Measurements from ENCODE around the gene NKTR. TPM values are rescaled to one million over a fixed set of nuclear protein-coding genes. Genes with fewer than 3 reads are reported as not detected.

Gene NKTR
- polyA plus RNA-seq, 1 of the 3 experiments (the other 2 are of a cell fraction): 19.2 TPM

DNA sequence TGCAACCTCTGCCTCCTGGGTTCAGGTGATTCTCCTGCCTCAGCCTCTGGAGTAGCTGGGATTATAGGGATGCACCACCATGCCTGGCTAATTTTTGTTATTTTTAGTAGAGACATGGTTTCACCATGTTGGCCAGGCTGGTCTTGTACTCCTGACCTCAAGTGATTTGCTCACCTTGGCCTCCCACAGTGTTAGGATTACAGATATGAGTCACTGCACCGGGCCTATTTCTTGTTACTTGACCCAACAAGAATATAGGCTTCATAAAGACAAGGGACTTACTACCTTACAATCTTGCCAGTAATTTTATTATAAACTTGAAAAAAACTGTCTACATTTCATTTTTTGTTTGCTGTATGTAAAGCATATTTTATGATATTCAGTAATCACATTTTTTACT, 31.7 kb downstream of the NKTR start:
- DNase-seq: no peak
- Histone ChIP-seq H3F3A (replicated peaks; ENCODE audit: insufficient read depth) (peaks cover 12% of the 10 kb centered on the region), H3K27me3 (ENCODE audit: insufficient read depth) (no peaks in the 10 kb centered on the region), H2AFZ (ENCODE audit: low read depth) (no peak overlapping the region), H3K79me2 (ENCODE audit: insufficient read depth) (peaks cover 19% of the 10 kb centered on the region; the same call in 1 of the 2 replicates), H3K9me2 (no peaks in the 10 kb centered on the region), H3K9me3 (no peaks in the 10 kb centered on the region), H3K4me3 (ENCODE audit: low read depth in 2 of 2, low read length in 1 of 2) (no peak overlapping the region), H3K9ac (no peak overlapping the region), H3K4me1 (ENCODE audit: control insufficient read depth in 1 of 2, insufficient read depth in 2 of 2, low read depth in 1 of 2, low read length in 1 of 2) (no peaks in the 10 kb centered on the region), H3K4me2 (no peak overlapping the region), H3K36me3 (replicated peaks in 1 of 2; ENCODE audit: control insufficient read depth in 1 of 2, insufficient read depth in 2 of 2, low read length in 1 of 2) (peaks cover 90 to 93% of the 10 kb centered on the region in 2 experiments), H4K20me1 (ENCODE audit: insufficient read depth) (no peaks in the 10 kb centered on the region), H3K27ac (ENCODE audit: low read depth in 2 of 2, low read length in 1 of 2) (no peak overlapping the region)
- ChIA-PET POLR2A (no interaction called here), CTCF (no interaction called here)
- WGBS (ENCODE audit: low lambda C conversion rate): 79% methylated on average over 1 of the region's 1 CpG
- no peak for TF ChIP-seq MXI1 (IDR thresholded peaks at IDR 0.05; ENCODE audit: low read depth, low read length)
- no peak for TF ChIP-seq RCOR1 (IDR thresholded peaks at IDR 0.05; ENCODE audit: low read length)
- TF ChIP-seq SMC3 (IDR thresholded peaks at IDR 0.05; ENCODE audit: low read depth, low read length): no peak
- TF ChIP-seq FOSL2 (IDR thresholded peaks at IDR 0.05; ENCODE audit: borderline replicate concordance, low read depth): no peak
- no peak for TF ChIP-seq YY1 (IDR thresholded peaks at IDR 0.05; ENCODE audit: low read depth)
- no peak for TF ChIP-seq NFIC (IDR thresholded peaks at IDR 0.05; ENCODE audit: borderline replicate concordance)
- no peak for TF ChIP-seq RFX5 (IDR thresholded peaks at IDR 0.05; ENCODE audit: low read length)
- TF ChIP-seq FOXM1 (IDR thresholded peaks at IDR 0.05; ENCODE audit: low read depth): no peak
- TF ChIP-seq POLR2AphosphoS5 (IDR thresholded peaks at IDR 0.05; ENCODE audit: low read depth, low read length): no peak
- TF ChIP-seq, protein P1, sequence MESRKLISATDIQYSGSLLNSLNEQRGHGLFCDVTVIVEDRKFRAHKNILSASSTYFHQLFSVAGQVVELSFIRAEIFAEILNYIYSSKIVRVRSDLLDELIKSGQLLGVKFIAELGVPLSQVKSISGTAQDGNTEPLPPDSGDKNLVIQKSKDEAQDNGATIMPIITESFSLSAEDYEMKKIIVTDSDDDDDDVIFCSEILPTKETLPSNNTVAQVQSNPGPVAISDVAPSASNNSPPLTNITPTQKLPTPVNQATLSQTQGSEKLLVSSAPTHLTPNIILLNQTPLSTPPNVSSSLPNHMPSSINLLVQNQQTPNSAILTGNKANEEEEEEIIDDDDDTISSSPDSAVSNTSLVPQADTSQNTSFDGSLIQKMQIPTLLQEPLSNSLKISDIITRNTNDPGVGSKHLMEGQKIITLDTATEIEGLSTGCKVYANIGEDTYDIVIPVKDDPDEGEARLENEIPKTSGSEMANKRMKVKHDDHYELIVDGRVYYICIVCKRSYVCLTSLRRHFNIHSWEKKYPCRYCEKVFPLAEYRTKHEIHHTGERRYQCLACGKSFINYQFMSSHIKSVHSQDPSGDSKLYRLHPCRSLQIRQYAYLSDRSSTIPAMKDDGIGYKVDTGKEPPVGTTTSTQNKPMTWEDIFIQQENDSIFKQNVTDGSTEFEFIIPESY (IDR thresholded peaks at IDR 0.05; ENCODE audit: borderline replicate concordance, low read depth): no peak

DNA sequence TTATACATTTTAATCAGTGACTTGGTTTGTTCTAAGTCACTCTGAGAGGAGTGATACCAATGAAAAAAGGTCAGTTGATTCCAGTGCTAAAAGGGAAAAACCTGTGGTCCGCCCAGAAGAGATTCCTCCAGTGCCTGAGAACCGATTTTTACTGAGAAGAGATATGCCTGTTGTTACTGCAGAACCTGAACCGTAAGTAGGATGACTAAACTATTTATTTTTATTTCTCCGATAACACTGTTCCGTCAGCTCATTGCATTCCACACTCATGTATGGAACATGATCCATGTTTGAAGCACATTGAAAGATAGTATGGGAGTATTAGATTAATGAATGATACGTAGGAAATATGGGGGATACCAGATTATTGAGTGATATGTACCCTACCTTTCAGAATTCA, 33.1 kb downstream of the NKTR start:
- Histone ChIP-seq H3K4me2 (no peak overlapping the region), H3K9me2 (no peaks in the 10 kb centered on the region), H3K4me1 (ENCODE audit: control insufficient read depth in 1 of 2, insufficient read depth in 2 of 2, low read depth in 1 of 2, low read length in 1 of 2) (no peaks in the 10 kb centered on the region), H3K9me3 (no peaks in the 10 kb centered on the region), H3K9ac (no peak overlapping the region), H2AFZ (ENCODE audit: low read depth) (no peak overlapping the region), H3F3A (replicated peaks; ENCODE audit: insufficient read depth) (peaks cover 15% of the 10 kb centered on the region), H4K20me1 (ENCODE audit: insufficient read depth) (no peaks in the 10 kb centered on the region), H3K36me3 (replicated peaks in 1 of 2; ENCODE audit: control insufficient read depth in 1 of 2, insufficient read depth in 2 of 2, low read length in 1 of 2) (peaks cover 91 to 94% of the 10 kb centered on the region in 2 experiments), H3K27ac (ENCODE audit: low read depth in 2 of 2, low read length in 1 of 2) (no peak overlapping the region), H3K27me3 (ENCODE audit: insufficient read depth) (no peaks in the 10 kb centered on the region), H3K79me2 (ENCODE audit: insufficient read depth) (peaks cover 23% of the 10 kb centered on the region; the same call in 1 of the 2 replicates), H3K4me3 (ENCODE audit: low read depth in 2 of 2, low read length in 1 of 2) (no peak overlapping the region)
- ChIA-PET POLR2A (no interaction called here), CTCF (interaction anchor here (0.7 kb wide), 1 partner anchor 197 kb away, joined by 3 read pairs; no protein-coding TSS in a partner anchor)
- WGBS (ENCODE audit: low lambda C conversion rate): 83% methylated on average over 6 of the region's 6 CpGs
- DNase-seq: no peak
- TF ChIP-seq RCOR1 (IDR thresholded peaks at IDR 0.05; ENCODE audit: low read length) (no peak), TCF12 (IDR thresholded peaks at IDR 0.05) (no peak), NRF1 (IDR thresholded peaks at IDR 0.05; ENCODE audit: low read depth, low read length) (no peak), TEAD4 (IDR thresholded peaks at IDR 0.05; ENCODE audit: borderline replicate concordance, insufficient read depth) (no peak), RXRA (IDR thresholded peaks at IDR 0.05; ENCODE audit: borderline replicate concordance, low read depth) (no peak), FOSL2 (IDR thresholded peaks at IDR 0.05; ENCODE audit: borderline replicate concordance, low read depth) (no peak), SIN3A (IDR thresholded peaks at IDR 0.05; ENCODE audit: borderline replicate concordance, low read depth, low read length) (no peak), GATA2 (CRISPR knock-in tag; IDR thresholded peaks at IDR 0.05) (no peak), RFX5 (IDR thresholded peaks at IDR 0.05; ENCODE audit: low read length) (no peak), YY1 (IDR thresholded peaks at IDR 0.05; ENCODE audit: low read depth) (no peak), GABPA (IDR thresholded peaks at IDR 0.05; ENCODE audit: low read depth) (no peak)
- TF ChIP-seq, protein P2, sequence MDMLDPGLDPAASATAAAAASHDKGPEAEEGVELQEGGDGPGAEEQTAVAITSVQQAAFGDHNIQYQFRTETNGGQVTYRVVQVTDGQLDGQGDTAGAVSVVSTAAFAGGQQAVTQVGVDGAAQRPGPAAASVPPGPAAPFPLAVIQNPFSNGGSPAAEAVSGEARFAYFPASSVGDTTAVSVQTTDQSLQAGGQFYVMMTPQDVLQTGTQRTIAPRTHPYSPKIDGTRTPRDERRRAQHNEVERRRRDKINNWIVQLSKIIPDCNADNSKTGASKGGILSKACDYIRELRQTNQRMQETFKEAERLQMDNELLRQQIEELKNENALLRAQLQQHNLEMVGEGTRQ (IDR thresholded peaks at IDR 0.05; ENCODE audit: borderline replicate concordance, low read depth, low read length): no peak
- TF ChIP-seq, protein P3, sequence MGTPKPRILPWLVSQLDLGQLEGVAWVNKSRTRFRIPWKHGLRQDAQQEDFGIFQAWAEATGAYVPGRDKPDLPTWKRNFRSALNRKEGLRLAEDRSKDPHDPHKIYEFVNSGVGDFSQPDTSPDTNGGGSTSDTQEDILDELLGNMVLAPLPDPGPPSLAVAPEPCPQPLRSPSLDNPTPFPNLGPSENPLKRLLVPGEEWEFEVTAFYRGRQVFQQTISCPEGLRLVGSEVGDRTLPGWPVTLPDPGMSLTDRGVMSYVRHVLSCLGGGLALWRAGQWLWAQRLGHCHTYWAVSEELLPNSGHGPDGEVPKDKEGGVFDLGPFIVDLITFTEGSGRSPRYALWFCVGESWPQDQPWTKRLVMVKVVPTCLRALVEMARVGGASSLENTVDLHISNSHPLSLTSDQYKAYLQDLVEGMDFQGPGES (IDR thresholded peaks at IDR 0.05; ENCODE audit: low read depth, low read length): no peak
- TF ChIP-seq, protein P4, sequence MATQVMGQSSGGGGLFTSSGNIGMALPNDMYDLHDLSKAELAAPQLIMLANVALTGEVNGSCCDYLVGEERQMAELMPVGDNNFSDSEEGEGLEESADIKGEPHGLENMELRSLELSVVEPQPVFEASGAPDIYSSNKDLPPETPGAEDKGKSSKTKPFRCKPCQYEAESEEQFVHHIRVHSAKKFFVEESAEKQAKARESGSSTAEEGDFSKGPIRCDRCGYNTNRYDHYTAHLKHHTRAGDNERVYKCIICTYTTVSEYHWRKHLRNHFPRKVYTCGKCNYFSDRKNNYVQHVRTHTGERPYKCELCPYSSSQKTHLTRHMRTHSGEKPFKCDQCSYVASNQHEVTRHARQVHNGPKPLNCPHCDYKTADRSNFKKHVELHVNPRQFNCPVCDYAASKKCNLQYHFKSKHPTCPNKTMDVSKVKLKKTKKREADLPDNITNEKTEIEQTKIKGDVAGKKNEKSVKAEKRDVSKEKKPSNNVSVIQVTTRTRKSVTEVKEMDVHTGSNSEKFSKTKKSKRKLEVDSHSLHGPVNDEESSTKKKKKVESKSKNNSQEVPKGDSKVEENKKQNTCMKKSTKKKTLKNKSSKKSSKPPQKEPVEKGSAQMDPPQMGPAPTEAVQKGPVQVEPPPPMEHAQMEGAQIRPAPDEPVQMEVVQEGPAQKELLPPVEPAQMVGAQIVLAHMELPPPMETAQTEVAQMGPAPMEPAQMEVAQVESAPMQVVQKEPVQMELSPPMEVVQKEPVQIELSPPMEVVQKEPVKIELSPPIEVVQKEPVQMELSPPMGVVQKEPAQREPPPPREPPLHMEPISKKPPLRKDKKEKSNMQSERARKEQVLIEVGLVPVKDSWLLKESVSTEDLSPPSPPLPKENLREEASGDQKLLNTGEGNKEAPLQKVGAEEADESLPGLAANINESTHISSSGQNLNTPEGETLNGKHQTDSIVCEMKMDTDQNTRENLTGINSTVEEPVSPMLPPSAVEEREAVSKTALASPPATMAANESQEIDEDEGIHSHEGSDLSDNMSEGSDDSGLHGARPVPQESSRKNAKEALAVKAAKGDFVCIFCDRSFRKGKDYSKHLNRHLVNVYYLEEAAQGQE (IDR thresholded peaks at IDR 0.05; ENCODE audit: low read depth, low read length): no peak
